B cell (primary cell): ENCODE results near the gene AMH. TPM values are rescaled to one million over a fixed set of nuclear protein-coding genes. Genes with fewer than 3 reads are reported as not detected.

ENCODE experiments used
- ATAC-seq: fragments of 200-7000 bp; cut with Tn5 transposase; one replicate; pipeline ENCODE4 v1.10.0; 2021; ENCODE audit warnings: low read depth, mild to moderate bottlenecking, moderate number of reproducible peaks, moderate library complexity
- CTCF ChIA-PET: fragments of 350-600 bp; sonication (Branson Sonifier 250); formaldehyde crosslinking; loops from one replicate; lab custom pipeline; 2021; ENCODE audit warnings: antibody characterized with exemption, inconsistent platforms; lab: Charles Lee
- POLR2A ChIA-PET: fragments of 350-600 bp; sonication (Branson Sonifier 250); formaldehyde crosslinking; loops from one replicate; lab custom pipeline; 2021; ENCODE audit warnings: antibody characterized with exemption; lab: Charles Lee
- DNase-seq: peaks from one replicate; pipeline ENCODE4 v3.0.0; 2013
- H2AFZ ChIP-seq: 2 replicates; pipeline ENCODE4 v1.6.1; 2012; ENCODE audit warnings: mild to moderate bottlenecking, low read depth, low read length; ENCODE audit not compliant: insufficient read depth, poor library complexity, severe bottlenecking
- H3K27ac ChIP-seq, 2 donors: 1 replicate in 1 of 2; 2 replicates in 1 of 2; pipeline ENCODE4 v1.5.1; 2012 to 2013; ENCODE audit warnings: low read length in 2 of 2, mild to moderate bottlenecking in 2 of 2, moderate library complexity in 1 of 2
- H3K27me3 ChIP-seq, 4 experiments: fragments of 200-600 bp in 1 of 4; sonication (generic) in 1 of 4; replicated peaks in 1 of 4; 1 replicate in 2 of 4; 2 replicates in 2 of 4; pipeline versions ENCODE4 v1.6.1 to v1.7.0; 2013 to 2016; ENCODE audit warnings: low read length in 3 of 4, mild to moderate bottlenecking in 2 of 4, mixed read lengths in 1 of 4, moderate library complexity in 1 of 4; ENCODE audit not compliant: insufficient read depth in 4 of 4, control insufficient read depth in 3 of 4; ENCODE audit errors: control extremely low read depth in 1 of 4
- H3K36me3 ChIP-seq, 2 experiments: replicated peaks in 1 of 2; 1 replicate in 1 of 2; 2 replicates in 1 of 2; pipeline versions ENCODE4 v1.6.1 to v1.7.1; 2013; ENCODE audit warnings: low read length in 1 of 2; ENCODE audit not compliant: insufficient read depth in 2 of 2, control insufficient read depth in 1 of 2; ENCODE audit errors: control extremely low read depth in 1 of 2, extremely low read depth in 1 of 2
- H3K4me1 ChIP-seq, 2 donors: fragments of 200-600 bp in 1 of 2; sonication (generic) in 1 of 2; 1 replicate in 1 of 2; 2 replicates in 1 of 2; pipeline versions ENCODE4 v1.5.1 to v1.6.1; 2013 to 2017; ENCODE audit warnings: low read length in 2 of 2; ENCODE audit not compliant: control insufficient read depth in 2 of 2, insufficient read depth in 2 of 2
- H3K4me2 ChIP-seq: replicated peaks from 2 replicates; pipeline ENCODE3; 2012; ENCODE audit warnings: mild to moderate bottlenecking, low read depth, low read length; ENCODE audit not compliant: poor library complexity, severe bottlenecking
- H3K4me3 ChIP-seq, 5 experiments: fragments of 200-600 bp in 1 of 5; sonication (generic) in 1 of 5; 1 replicate in 3 of 5; 2 replicates in 2 of 5; pipeline versions ENCODE4 v1.5.1 to v1.7.0; 2011 to 2016; ENCODE audit warnings: low read length in 4 of 5, mild to moderate bottlenecking in 4 of 5, low read depth in 2 of 5, control low read depth in 1 of 5, moderate library complexity in 1 of 5; ENCODE audit not compliant: insufficient read depth in 1 of 5; ENCODE audit errors: control extremely low read depth in 1 of 5, extremely low read depth in 1 of 5
- H3K79me2 ChIP-seq: fragments of 200-600 bp; sonication (generic); one replicate; pipeline ENCODE4 v1.6.0; 2016; ENCODE audit warnings: low read length; ENCODE audit not compliant: control insufficient read depth, insufficient read depth
- H3K9ac ChIP-seq: fragments of 200-600 bp; sonication (generic); 2 replicates; pipeline ENCODE4 v1.6.1; 2017; ENCODE audit warnings: mild to moderate bottlenecking, low read length, moderate library complexity
- H3K9me3 ChIP-seq, 3 donors: one replicate each; pipeline versions ENCODE4 v1.6.1 to v1.7.1; 2013; ENCODE audit warnings: low read length in 2 of 3; ENCODE audit not compliant: control insufficient read depth in 2 of 3, insufficient read depth in 1 of 3; ENCODE audit errors: control extremely low read depth in 1 of 3
- H4K20me1 ChIP-seq: 2 replicates; pipeline ENCODE4 v1.6.0; 2012; ENCODE audit warnings: mild to moderate bottlenecking, low read length; ENCODE audit not compliant: insufficient read depth, control insufficient read depth, poor library complexity, severe bottlenecking
- H3K27ac Mint-ChIP-seq: one replicate; pipeline ENCODE4 v1.8.0; 2021; ENCODE audit warnings: mixed read lengths
- H3K27me3 Mint-ChIP-seq: one replicate; pipeline ENCODE4 v1.8.0; 2021; ENCODE audit warnings: mixed read lengths
- H3K4me1 Mint-ChIP-seq: one replicate; pipeline ENCODE4 v1.8.0; 2021; ENCODE audit warnings: mixed read lengths
- H3K4me3 Mint-ChIP-seq: one replicate; pipeline ENCODE4 v1.8.0; 2021; ENCODE audit warnings: mixed read lengths
- H3K9me3 Mint-ChIP-seq: one replicate; pipeline ENCODE4 v1.8.0; 2022; ENCODE audit warnings: mixed read lengths; ENCODE audit not compliant: insufficient read depth
- CTCF ChIP-seq: fragments of 200-600 bp; IDR thresholded peaks from one replicate; pipeline ENCODE4 v1.8.0; 2022; ENCODE audit warnings: antibody characterized with exemption, mild to moderate bottlenecking
- EZH2 ChIP-seq: IDR thresholded peaks from 2 replicates; pipeline ENCODE4 v1.6.1; 2012; ENCODE audit warnings: borderline replicate concordance, low read depth, mild to moderate bottlenecking, moderate library complexity, low read length; ENCODE audit not compliant: insufficient read depth, poor library complexity, severe bottlenecking
- WGBS: methylation state at CpG from one replicate; pipeline ENCODE4 v1.1.5; 2013; ENCODE audit warnings: missing lambda C conversion rate; ENCODE audit not compliant: insufficient coverage; 5-methylcytosine and 5-hydroxymethylcytosine counted together
- intact Hi-C: fragments of 100-400 bp; cut with micrococcal nuclease; formaldehyde crosslinking; loops from one replicate; pipeline ENCODE4 v1.10.0; 2022
- polyA plus RNA-seq: library from polyadenylated mRNA; depleted of rRNA; stranded (reverse); fragments of >200 nt; gene quantifications from 2 replicates; pipeline ENCODE4 v1.2.3, GENCODE V29; 2012
- total RNA-seq, 2 donors: library from RNA; stranded (reverse); fragments of 120-200 nt in 1 of 2; gene quantifications; 1 replicate in 1 of 2; 2 replicates in 1 of 2; pipeline versions ENCODE4 v1.2.3 to v1.2.4, GENCODE V29; 2013 to 2022

Gene AMH
- total and polyA plus RNA-seq, 2 donors (not counting 1 experiment from before 2014, with no cell fraction given), result 1.5 to 4.5 TPM

GRCh38 chr19:2214251-2214650, 34.9 kb upstream of the AMH start:
- H3K27me3 ChIP-seq, result no peaks in the 10 kb centered on the region
- peaks cover 5% of the 10 kb centered on the region for H3K4me1 Mint-ChIP-seq
- no peaks in the 10 kb centered on the region for H3K9me3 ChIP-seq
- intact Hi-C loops, result no loop called here
- ATAC-seq, result no peak
- H3K4me2 ChIP-seq, result no peak overlapping the region
- H3K27me3 Mint-ChIP-seq, result no peaks in the 10 kb centered on the region
- H3K4me1 ChIP-seq, result no peaks in the 10 kb centered on the region
- DNase-seq, result no peak
- peaks cover 35% of the 10 kb centered on the region for H3K79me2 ChIP-seq
- WGBS, result over 99% methylated on average over 14 of the region's 17 CpGs
- H3K36me3 ChIP-seq, result peaks cover 0 to 80% of the 10 kb centered on the region in 2 experiments
- H3K9me3 Mint-ChIP-seq, result no peaks in the 10 kb centered on the region
- H2AFZ ChIP-seq, result no peak overlapping the region
- no peak for TF ChIP-seq EZH2
- H3K4me3 ChIP-seq, result no peak overlapping the region
- no peak overlapping the region for H3K4me3 Mint-ChIP-seq
- no peak overlapping the region for H3K27ac Mint-ChIP-seq
- no peak overlapping the region for H3K27ac ChIP-seq
- ChIA-PET CTCF (interaction anchor here (1.1 kb wide), 1 partner anchor 178 kb away, joined by 3 read pairs; no protein-coding TSS in a partner anchor), POLR2A (no interaction called here)
- H3K9ac ChIP-seq, result no peak overlapping the region
- peaks cover 20% of the 10 kb centered on the region for H4K20me1 ChIP-seq

- H3K27ac ChIP-seq, result no peak overlapping the region
- ATAC-seq (no peak), DNase-seq (no peak)
- 86% methylated on average over 31 of the region's 31 CpGs for WGBS
- H2AFZ ChIP-seq, result no peak overlapping the region
- H3K9me3 Mint-ChIP-seq, result no peaks in the 10 kb centered on the region
- TF ChIP-seq CTCF (no peak), EZH2 (no peak)
- peaks cover 24% of the 10 kb centered on the region for H4K20me1 ChIP-seq
- ChIA-PET CTCF (interaction anchor here (2.4 kb wide), 1 partner anchor 57 kb away, joined by 7 read pairs; no protein-coding TSS in a partner anchor), POLR2A (interaction anchor here (0.8 kb wide), 1 partner anchor 29 kb away, joined by 3 read pairs; no protein-coding TSS in a partner anchor)
- peaks cover 5% of the 10 kb centered on the region for H3K4me1 Mint-ChIP-seq
- no peak overlapping the region for H3K27ac Mint-ChIP-seq
- no peak overlapping the region for H3K4me3 ChIP-seq
- no peak overlapping the region for H3K4me2 ChIP-seq
- H3K27me3 Mint-ChIP-seq, result no peaks in the 10 kb centered on the region
- intact Hi-C loops, result no loop called here
- no peak overlapping the region for H3K9ac ChIP-seq
- H3K27me3 ChIP-seq, result no peaks in the 10 kb centered on the region
- no peaks in the 10 kb centered on the region for H3K4me1 ChIP-seq
- peaks cover 30% of the 10 kb centered on the region for H3K79me2 ChIP-seq
- no peaks in the 10 kb centered on the region for H3K9me3 ChIP-seq
- peaks cover 0 to 81% of the 10 kb centered on the region in 2 experiments for H3K36me3 ChIP-seq
- H3K4me3 Mint-ChIP-seq, result no peak overlapping the region
Observed at GRCh38 chr19:2215281-2215751, 33.8 kb upstream of the AMH start.
